ENCODE data around the gene MCAT.

MCAT gene

DNA sequence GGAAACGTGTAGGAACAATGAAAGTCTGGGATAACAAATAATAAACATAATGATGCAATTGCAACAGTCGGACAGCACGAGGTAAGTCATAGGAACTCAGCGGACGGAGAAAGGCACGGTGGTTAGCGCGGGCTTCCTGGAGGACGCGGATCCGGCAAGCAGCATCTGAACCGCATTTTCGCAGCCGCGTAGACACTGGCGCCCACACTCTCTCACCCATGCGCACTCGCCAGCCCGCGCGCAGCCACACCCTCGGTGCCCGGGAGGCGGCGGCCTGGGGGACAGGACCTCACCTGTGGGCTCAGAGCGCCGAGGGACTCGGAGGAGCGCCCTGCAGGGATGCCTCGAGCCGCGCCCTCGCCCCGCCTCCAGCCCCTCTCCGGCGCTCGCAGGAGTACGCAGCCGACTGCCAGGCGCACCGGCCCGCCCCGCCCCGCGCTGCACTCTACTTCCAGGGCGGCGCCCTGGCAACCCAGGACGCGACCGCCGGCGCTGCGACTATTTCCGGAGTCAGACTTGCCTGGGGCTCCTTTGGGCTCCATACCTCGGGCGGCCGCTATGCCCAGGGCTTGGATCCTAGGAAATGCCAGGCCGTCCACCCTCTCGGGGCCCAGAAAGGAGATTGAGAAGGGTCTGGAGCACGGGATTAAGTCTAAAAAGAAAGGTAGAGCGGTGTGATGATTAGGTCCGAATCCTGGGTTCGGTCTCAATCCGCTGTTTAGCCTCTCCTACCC is 54.0 kb downstream of the MCAT start, which contains the start of gene TTLL1:
TTLL1 (minus strand) TSS at position 408 of the 734 bp plus-strand sequence. CDS start 13,805 bp downstream, outside the sequence.
- DNase-seq = peak; percentile 86 to 95 (median 93)

DNA sequence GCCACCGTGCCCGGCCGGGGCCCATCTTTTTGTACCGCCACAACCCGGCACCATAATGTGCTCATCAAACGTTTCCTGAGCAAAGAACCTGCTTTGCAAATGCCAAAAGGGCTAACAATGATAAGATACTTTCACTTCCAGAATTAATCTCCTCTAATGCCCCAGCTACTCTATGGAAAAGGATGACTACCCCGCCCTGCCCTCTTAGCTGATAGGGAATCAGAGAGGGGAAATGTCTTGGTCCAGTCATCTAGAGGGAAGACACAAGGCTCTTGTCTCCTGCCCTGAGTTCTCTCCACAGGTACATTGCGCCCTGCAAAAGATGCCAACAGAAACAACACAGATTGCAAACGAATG is 54.6 kb downstream of the MCAT start:
- peak; percentile 25 to 44 (median 39) for DNase-seq

DNA sequence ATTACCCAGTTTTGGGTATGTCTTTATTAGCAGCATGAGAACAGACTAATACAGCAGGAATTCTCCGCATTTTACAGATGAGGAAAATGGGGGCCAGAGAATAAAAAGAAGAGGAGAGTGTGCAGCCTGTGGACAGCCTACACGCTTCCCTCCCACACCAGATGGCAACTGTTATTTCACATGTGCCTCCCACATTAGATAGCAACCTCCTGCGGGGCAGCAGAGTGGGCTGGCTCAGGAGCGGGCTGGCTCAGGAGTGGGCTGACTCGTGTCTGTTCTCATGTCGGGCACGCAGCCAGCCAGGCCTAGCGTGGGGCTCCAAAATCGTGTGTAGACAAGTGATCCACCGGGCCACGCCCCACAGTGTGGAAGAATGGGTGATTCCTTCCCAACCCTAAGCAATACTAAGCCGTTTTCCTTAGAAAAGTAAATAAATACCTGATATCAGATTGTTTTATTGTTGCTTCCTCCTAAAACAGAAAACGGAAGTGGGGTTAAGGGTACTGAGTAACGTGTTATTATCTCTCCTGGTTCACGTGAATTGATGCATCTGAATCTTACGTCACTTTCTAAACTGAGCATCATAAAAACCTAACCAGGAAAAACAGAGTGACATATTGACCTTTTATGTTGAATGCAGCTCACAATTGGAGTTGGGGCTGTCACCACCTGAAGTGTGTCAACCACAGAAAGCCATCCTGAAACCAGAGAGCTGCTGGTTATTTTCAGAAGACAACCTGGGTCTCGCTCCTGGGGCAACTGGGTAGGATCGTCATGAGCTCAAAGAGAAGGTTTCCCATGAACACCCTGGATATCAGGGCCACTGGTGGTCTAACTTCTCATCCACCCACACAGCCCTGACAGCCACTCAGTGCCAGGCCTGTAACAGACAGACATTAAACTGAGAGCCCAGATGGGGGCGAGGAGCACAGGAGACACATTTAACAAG is 57.3 kb downstream of the MCAT start:
- no peak for DNase-seq
